Loucy (cell line): Measurements from ENCODE around the gene POMT2.

ENCODE experiments used
- H2AFZ ChIP-seq: fragments of 200-600 bp; sonication (generic); 2 replicates; pipeline ENCODE4 v1.6.0; 2016; ENCODE audit warnings: antibody characterized with exemption, mild to moderate bottlenecking, low read length, moderate library complexity
- H3F3A ChIP-seq: fragments of 200-600 bp; 2 replicates; pipeline ENCODE4 v1.6.0; 2016; ENCODE audit warnings: antibody characterized with exemption, low read depth, mild to moderate bottlenecking
- H3K27me3 ChIP-seq: fragments of 200-600 bp; sonication (generic); 2 replicates; pipeline ENCODE4 v1.6.1; 2014; ENCODE audit warnings: low read length, mild to moderate bottlenecking; ENCODE audit not compliant: insufficient read depth, poor library complexity, severe bottlenecking
- H3K36me3 ChIP-seq: fragments of 200-600 bp; sonication (generic); 2 replicates; pipeline ENCODE4 v1.6.1; 2016; ENCODE audit warnings: low read length; ENCODE audit not compliant: insufficient read depth
- H3K4me1 ChIP-seq: fragments of 200-600 bp; sonication (generic); 2 replicates; pipeline ENCODE4 v1.5.1; 2014; ENCODE audit warnings: low read length, mild to moderate bottlenecking; ENCODE audit not compliant: insufficient read depth, poor library complexity, severe bottlenecking
- H3K4me2 ChIP-seq: fragments of 200-600 bp; sonication (generic); 2 replicates; pipeline ENCODE4 v1.6.0; 2014; ENCODE audit warnings: antibody characterized with exemption, low read length, low read depth, mild to moderate bottlenecking; ENCODE audit not compliant: poor library complexity, severe bottlenecking
- H3K4me3 ChIP-seq: fragments of 200-600 bp; sonication (generic); 2 replicates; pipeline ENCODE4 v1.5.1; 2014; ENCODE audit warnings: low read length, mild to moderate bottlenecking, mixed read lengths; ENCODE audit not compliant: poor library complexity, severe bottlenecking
- H3K79me2 ChIP-seq: fragments of 200-600 bp; sonication (generic); 2 replicates; pipeline ENCODE4 v1.6.1; 2014; ENCODE audit warnings: low read length; ENCODE audit not compliant: insufficient read depth
- H3K9ac ChIP-seq: fragments of 200-600 bp; sonication (generic); 2 replicates; pipeline ENCODE4 v1.6.0; 2014; ENCODE audit warnings: mild to moderate bottlenecking, low read depth, low read length, moderate library complexity; ENCODE audit not compliant: poor library complexity, severe bottlenecking
- H3K9me2 ChIP-seq: fragments of 200-600 bp; sonication (generic); replicated peaks from 2 replicates; pipeline ENCODE4 v1.6.1; 2016; ENCODE audit warnings: low read depth, low read length, mixed read lengths
- H3K9me3 ChIP-seq: fragments of 200-600 bp; sonication (generic); 2 replicates; pipeline ENCODE4 v1.6.1; 2014; ENCODE audit warnings: mild to moderate bottlenecking, antibody characterized with exemption, low read length, low read depth; ENCODE audit not compliant: insufficient read depth
- H4K20me1 ChIP-seq: fragments of 200-600 bp; sonication (generic); 2 replicates; pipeline ENCODE4 v1.6.0; 2014; ENCODE audit warnings: antibody characterized with exemption, low read length, mild to moderate bottlenecking; ENCODE audit not compliant: insufficient read depth, poor library complexity, severe bottlenecking
- EZH2phosphoT487 ChIP-seq: fragments of 200-600 bp; IDR thresholded peaks from 2 replicates; pipeline ENCODE4 v1.6.1; 2018; ENCODE audit warnings: antibody characterized with exemption, mild to moderate bottlenecking, moderate library complexity, borderline replicate concordance
- TF ChIP-seq, protein P1 (sequence below): fragments of 200-600 bp; sonication (generic); conservative IDR thresholded peaks from 2 replicates; pipeline ENCODE4 v1.5.1; 2014; ENCODE audit warnings: mild to moderate bottlenecking, antibody characterized with exemption, low read length

Gene POMT2

DNA sequence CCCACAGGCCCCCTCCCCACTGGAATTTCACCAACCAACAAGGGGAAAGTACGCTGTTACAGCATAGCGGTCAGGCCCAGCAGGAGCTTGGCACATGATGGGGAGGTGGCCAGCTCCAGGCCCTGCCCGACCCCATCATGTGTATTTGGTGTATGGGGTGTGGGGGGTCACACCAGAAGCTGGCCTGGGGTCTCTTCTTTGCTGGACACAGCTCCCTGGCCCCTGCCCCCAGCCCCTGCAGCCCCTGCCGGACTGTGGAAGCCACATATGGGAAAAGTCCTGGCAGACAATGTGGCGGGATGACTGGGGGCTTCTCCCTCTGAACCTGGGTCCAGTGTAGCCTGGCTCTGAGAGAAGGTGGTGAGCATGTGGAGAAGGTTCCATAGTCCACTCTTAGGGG lies 62.1 kb downstream of the POMT2 start:
- H3K9ac ChIP-seq: no peak overlapping the region
- H3K4me2 ChIP-seq: no peak overlapping the region
- H3K4me1 ChIP-seq: no peaks in the 10 kb centered on the region
- TF ChIP-seq, protein P1, sequence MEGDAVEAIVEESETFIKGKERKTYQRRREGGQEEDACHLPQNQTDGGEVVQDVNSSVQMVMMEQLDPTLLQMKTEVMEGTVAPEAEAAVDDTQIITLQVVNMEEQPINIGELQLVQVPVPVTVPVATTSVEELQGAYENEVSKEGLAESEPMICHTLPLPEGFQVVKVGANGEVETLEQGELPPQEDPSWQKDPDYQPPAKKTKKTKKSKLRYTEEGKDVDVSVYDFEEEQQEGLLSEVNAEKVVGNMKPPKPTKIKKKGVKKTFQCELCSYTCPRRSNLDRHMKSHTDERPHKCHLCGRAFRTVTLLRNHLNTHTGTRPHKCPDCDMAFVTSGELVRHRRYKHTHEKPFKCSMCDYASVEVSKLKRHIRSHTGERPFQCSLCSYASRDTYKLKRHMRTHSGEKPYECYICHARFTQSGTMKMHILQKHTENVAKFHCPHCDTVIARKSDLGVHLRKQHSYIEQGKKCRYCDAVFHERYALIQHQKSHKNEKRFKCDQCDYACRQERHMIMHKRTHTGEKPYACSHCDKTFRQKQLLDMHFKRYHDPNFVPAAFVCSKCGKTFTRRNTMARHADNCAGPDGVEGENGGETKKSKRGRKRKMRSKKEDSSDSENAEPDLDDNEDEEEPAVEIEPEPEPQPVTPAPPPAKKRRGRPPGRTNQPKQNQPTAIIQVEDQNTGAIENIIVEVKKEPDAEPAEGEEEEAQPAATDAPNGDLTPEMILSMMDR: no peak
- no peak for TF ChIP-seq EZH2phosphoT487
- H2AFZ ChIP-seq: no peak overlapping the region
- no peaks in the 10 kb centered on the region for H3K79me2 ChIP-seq
- no peaks in the 10 kb centered on the region for H3K9me3 ChIP-seq
- H3K27me3 ChIP-seq: no peaks in the 10 kb centered on the region
- H3K9me2 ChIP-seq: no peaks in the 10 kb centered on the region
- H3K4me3 ChIP-seq: no peak overlapping the region
- H4K20me1 ChIP-seq: no peaks in the 10 kb centered on the region
- H3K36me3 ChIP-seq: no peaks in the 10 kb centered on the region
- H3F3A ChIP-seq: no peaks in the 10 kb centered on the region

DNA sequence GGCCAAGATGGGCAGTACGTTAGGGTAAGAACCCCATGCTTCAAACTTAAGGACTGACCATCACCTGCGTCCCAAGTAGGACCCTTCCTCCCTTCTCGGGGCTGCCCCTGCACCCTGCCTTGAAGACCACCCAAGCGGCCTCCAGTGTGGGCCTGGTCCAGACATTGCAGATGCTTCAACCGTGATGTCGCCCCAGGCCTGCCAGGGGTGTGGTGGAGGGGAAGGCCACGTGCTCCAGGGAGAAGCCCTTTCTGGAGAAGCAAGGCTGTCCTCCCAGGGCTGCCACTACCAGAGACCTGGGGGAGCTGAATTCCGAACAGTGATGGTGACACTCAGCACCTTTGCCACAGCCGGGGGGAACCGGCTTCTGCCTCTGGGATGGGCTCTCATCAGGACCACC lies 63.0 kb downstream of the POMT2 start:
- Histone ChIP-seq H3K9me2 (no peaks in the 10 kb centered on the region), H3K79me2 (no peaks in the 10 kb centered on the region), H3K4me2 (no peak overlapping the region), H4K20me1 (no peaks in the 10 kb centered on the region), H3K36me3 (no peaks in the 10 kb centered on the region), H3K9ac (no peak overlapping the region), H3K4me3 (no peak overlapping the region), H3K9me3 (no peaks in the 10 kb centered on the region), H3K27me3 (no peaks in the 10 kb centered on the region), H3K4me1 (no peaks in the 10 kb centered on the region), H2AFZ (no peak overlapping the region), H3F3A (no peaks in the 10 kb centered on the region)
- TF ChIP-seq, protein P1: no peak
- no peak for TF ChIP-seq EZH2phosphoT487

DNA sequence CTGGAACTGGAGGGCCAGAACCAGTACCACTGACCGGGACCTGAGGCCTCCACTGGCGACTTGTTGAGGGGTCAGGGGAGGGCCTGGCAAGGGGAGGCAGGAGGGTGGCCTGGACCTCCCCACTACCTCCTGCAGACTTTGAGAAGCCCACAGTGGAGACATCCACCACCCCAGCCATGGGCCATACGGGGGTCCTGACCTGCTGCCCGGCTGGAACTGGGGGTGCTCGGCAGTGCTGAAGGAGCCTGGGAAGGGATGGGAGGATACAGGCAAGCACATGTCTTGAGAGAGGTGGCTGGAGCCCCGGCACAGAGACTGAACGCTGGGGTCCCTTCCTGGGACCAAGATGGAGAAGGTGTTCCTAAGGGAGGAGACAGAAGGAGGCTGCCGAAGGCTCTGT lies 64.0 kb downstream of the POMT2 start:
- no peaks in the 10 kb centered on the region for H3K27me3 ChIP-seq
- TF ChIP-seq EZH2phosphoT487: no peak
- TF ChIP-seq, protein P1: no peak

More for the DNA sequence above, 64.0 kb downstream of the POMT2 start:
- Histone ChIP-seq H3K9me2 (no peaks in the 10 kb centered on the region), H3F3A (no peaks in the 10 kb centered on the region), H4K20me1 (no peaks in the 10 kb centered on the region), H2AFZ (no peak overlapping the region), H3K4me2 (no peak overlapping the region), H3K36me3 (no peaks in the 10 kb centered on the region), H3K9ac (no peak overlapping the region), H3K9me3 (no peaks in the 10 kb centered on the region), H3K4me3 (no peak overlapping the region), H3K79me2 (no peaks in the 10 kb centered on the region), H3K4me1 (no peaks in the 10 kb centered on the region)
